ENCODE data around the gene FAM32A. TPM values are rescaled to one million over a fixed set of nuclear protein-coding genes. Genes with fewer than 3 reads are reported as not detected.
A peak's percentile ranks its signal among the peaks of the same experiment; 100 is the strongest.

Gene FAM32A
- total and polyA plus RNA-seq, 2 of the 8 experiments (the other 6 are each of a cell fraction or from before 2014, with no cell fraction given), result 75.6 to 105 TPM

GRCh38 chr19:16184665-16185122, 516 bp upstream of the FAM32A start:
- Histone ChIP-seq H3K4me2 (ENCODE audit: insufficient read depth in 1 of 2, low read depth in 2 of 2, low read length in 2 of 2) (peak overlapping the region; percentile 69 to 70), H3K9me3 (ENCODE audit: insufficient read depth in 2 of 2, low read depth in 1 of 2, low read length in 1 of 2) (no peaks in the 10 kb centered on the region), H3K27ac (ENCODE audit: low read depth, low read length) (no peak overlapping the region), H2BK12ac (ENCODE audit: low read depth, low read length) (no peak overlapping the region), H3K23ac (ENCODE audit: insufficient read length) (no peak overlapping the region), H3K14ac (ENCODE audit: insufficient read length) (no peak overlapping the region), H2BK20ac (ENCODE audit: low read length) (no peak overlapping the region), H4K5ac (ENCODE audit: insufficient read length, low read depth, low read length) (peak overlapping the region; percentile 37), H3K79me2 (ENCODE audit: control insufficient read depth in 1 of 2, insufficient read depth in 2 of 2, low read length in 2 of 2) (peaks cover 0 to 18% of the 10 kb centered on the region in 2 experiments; a peak in 3 of 4 replicates), H2BK15ac (ENCODE audit: low read length) (no peak overlapping the region), H3K18ac (ENCODE audit: extremely low read depth, low read length) (no peak overlapping the region), H3K36me3 (ENCODE audit: control insufficient read depth in 2 of 4, insufficient read depth in 4 of 4, low read length in 3 of 4) (peaks cover 0 to 13% (median 3%) of the 10 kb centered on the region in 4 experiments; a peak in 7 of 8 replicates), H3K23me2 (ENCODE audit: low read depth, low read length) (peaks cover 3% of the 10 kb centered on the region; the same call in 1 of the 2 replicates), H2AK5ac (ENCODE audit: low read depth, low read length) (no peak overlapping the region), H3K4me1 (replicated peaks in 1 of 4; ENCODE audit: control insufficient read depth in 3 of 4, insufficient read depth in 4 of 4, low read length in 3 of 4) (peaks cover 0 to 2% (median 0%) of the 10 kb centered on the region in 4 experiments; a peak in 1 of 7 replicates), H2BK120ac (replicated peaks; ENCODE audit: low read depth, low read length) (no peak overlapping the region), H3K79me1 (ENCODE audit: low read depth, low read length) (peaks cover 7% of the 10 kb centered on the region), H2BK5ac (ENCODE audit: low read depth, low read length) (no peak overlapping the region), H4K8ac (ENCODE audit: extremely low read depth, insufficient read depth, low read length) (peak overlapping the region; percentile 41; the same call in 1 of the 2 replicates), H2AFZ (ENCODE audit: low read length) (peak overlapping the region; percentile 65; the same call in 1 of the 2 replicates), H4K91ac (replicated peaks; ENCODE audit: insufficient read length, low read length) (no peak overlapping the region), H3K9ac (replicated peaks in 1 of 4; ENCODE audit: extremely low read depth in 1 of 4, low read depth in 3 of 4, low read length in 3 of 4) (no peak overlapping the region; a peak in 1 of 7 replicates), H3K56ac (replicated peaks; ENCODE audit: insufficient read length, low read depth, low read length) (no peak overlapping the region), H4K20me1 (replicated peaks in 1 of 2; ENCODE audit: control insufficient read depth in 1 of 2, insufficient read depth in 2 of 2, low read length in 2 of 2) (peaks cover 4 to 5% of the 10 kb centered on the region in 2 experiments), H3K4me3 (ENCODE audit: extremely low read depth in 1 of 4, insufficient read depth in 2 of 4, low read depth in 3 of 4, low read length in 4 of 4) (peak overlapping the region; percentile 17 to 96 (median 81); a peak in 6 of 8 replicates), H3K4ac (replicated peaks; ENCODE audit: insufficient read length, low read depth, low read length) (no peak overlapping the region), H3K27me3 (replicated peaks in 1 of 4; ENCODE audit: control insufficient read depth in 3 of 4, extremely low read depth in 1 of 4, insufficient read depth in 3 of 4, low read length in 3 of 4) (no peaks in the 10 kb centered on the region)
- FAIRE-seq (no peak), DNase-seq (ENCODE audit: low read depth in 1 of 2, low spot score in 2 of 2) (no peak)
- peak; percentile 21 for TF ChIP-seq KDM4A (IDR thresholded peaks at IDR 0.05; ENCODE audit: low read depth, low read length, severe bottlenecking)
- peak; percentile 70; the same call in 1 of the 2 replicates for TF ChIP-seq KDM1A (IDR thresholded peaks at IDR 0.05; ENCODE audit: borderline replicate concordance, low read length)
- TF ChIP-seq PHF8 (conservative IDR thresholded peaks at IDR 0.05; ENCODE audit: low read depth, low read length), result no peak
- CTCF ChIA-PET (ENCODE audit: partially characterized antibody), result interaction anchor here (0.6 to 3.8 kb wide), 15 partner anchors 11 to 147 kb away, joined by 3 to 23 read pairs (median 3); no protein-coding TSS in a partner anchor
- 68% methylated on average over 18 of the region's 18 CpGs; no CpG with 5 or more reads in 1 of the 2 experiments for whole genome bisulfite sequencing, 2 experiments (ENCODE audit: extremely low coverage in 1 of 2, insufficient coverage in 1 of 2, insufficient read length in 1 of 2, insufficient replicate concordance in 2 of 2, low coverage in 1 of 2, low lambda C conversion rate in 2 of 2, missing lambda C conversion rate in 1 of 2)
- POLR2A ChIA-PET (ENCODE audit: partially characterized antibody), result interaction anchor here (0.7 to 2.2 kb wide), 11 partner anchors 9 to 111 kb away, joined by 3 to 25 read pairs (median 3); partner anchors contain the start of genes AP1M1, RAB8A and TPM4

Measured in H1 (cell line).